H1 (cell line): ENCODE data around the gene PEX12. TPM values are rescaled to one million over a fixed set of nuclear protein-coding genes. Genes with fewer than 3 reads are reported as not detected.
"Not testable (repeated sequence)": the region's sequence is repeated elsewhere in the genome, so short reads cannot be mapped to it uniquely, and the experiment has no call there.

Source experiments
- CTCF ChIA-PET: fragments of 300-600 bp; sonication (Branson Sonifier 250); formaldehyde crosslinking; loops from one replicate; lab custom pipeline; 2021; ENCODE audit not compliant: partially characterized antibody; lab: Charles Lee
- POLR2A ChIA-PET: fragments of 300-600 bp; sonication (Branson Sonifier 250); formaldehyde crosslinking; loops from one replicate; lab custom pipeline; 2021; ENCODE audit warnings: inconsistent platforms; ENCODE audit not compliant: partially characterized antibody; lab: Charles Lee
- DNase-seq, 2 experiments: peaks; one replicate each; pipeline versions ENCODE4 v3.0.0 to v3.0.0-alpha.2; 2010 to 2022; ENCODE audit warnings: low spot score in 2 of 2, low read depth in 1 of 2, mixed read lengths in 1 of 2
- FAIRE-seq: peaks from 2 replicates; lab custom pipeline; 2011; peaks lifted over from hg19 to GRCh38; lab: Jason Lieb, UNC
- H2AFZ ChIP-seq: 2 replicates; pipeline ENCODE4 v1.8.1; 2012; ENCODE audit warnings: low read length, inconsistent platforms
- H2AK5ac ChIP-seq: 2 replicates; pipeline ENCODE4 v1.6.1; 2013; ENCODE audit warnings: low read depth, low read length
- H2BK120ac ChIP-seq: replicated peaks from 2 replicates; pipeline ENCODE3; 2013; ENCODE audit warnings: low read depth, low read length, inconsistent platforms
- H2BK12ac ChIP-seq: 2 replicates; pipeline ENCODE4 v1.6.1; 2013; ENCODE audit warnings: low read depth, low read length
- H2BK15ac ChIP-seq: 2 replicates; pipeline ENCODE4 v1.6.1; 2013; ENCODE audit warnings: low read length
- H2BK20ac ChIP-seq: 2 replicates; pipeline ENCODE4 v1.6.1; 2013; ENCODE audit warnings: low read length
- H2BK5ac ChIP-seq: 2 replicates; pipeline ENCODE4 v1.6.1; 2013; ENCODE audit warnings: low read depth, low read length
- H3K14ac ChIP-seq: 2 replicates; pipeline ENCODE4 v1.6.1; 2013; ENCODE audit warnings: inconsistent platforms; ENCODE audit not compliant: insufficient read length
- H3K18ac ChIP-seq: 2 replicates; pipeline ENCODE4 v1.6.1; 2013; ENCODE audit warnings: low read length; ENCODE audit errors: extremely low read depth
- H3K23ac ChIP-seq: 2 replicates; pipeline ENCODE4 v1.6.1; 2013; ENCODE audit warnings: inconsistent platforms; ENCODE audit not compliant: insufficient read length
- H3K23me2 ChIP-seq: 2 replicates; pipeline ENCODE4 v1.6.1; 2013; ENCODE audit warnings: low read depth, low read length
- H3K27ac ChIP-seq: 2 replicates; pipeline ENCODE4 v1.6.1; 2011; ENCODE audit warnings: low read depth, low read length, inconsistent platforms
- H3K27me3 ChIP-seq, 4 experiments: replicated peaks in 1 of 4; 1 replicate in 1 of 4; 2 replicates in 3 of 4; pipeline versions ENCODE4 v1.6.1 to v1.8.1; 2011 to 2013; ENCODE audit warnings: low read length in 3 of 4, mild to moderate bottlenecking in 3 of 4, inconsistent platforms in 2 of 4, mixed read lengths in 2 of 4, moderate library complexity in 1 of 4; ENCODE audit not compliant: control insufficient read depth in 3 of 4, insufficient read depth in 3 of 4; ENCODE audit errors: extremely low read depth in 1 of 4
- H3K36me3 ChIP-seq, 4 experiments: 2 replicates each; pipeline versions ENCODE4 v1.6.1 to v1.8.1; 2011 to 2013; ENCODE audit warnings: mild to moderate bottlenecking in 4 of 4, low read length in 3 of 4, moderate library complexity in 2 of 4, control low read depth in 1 of 4, inconsistent platforms in 1 of 4; ENCODE audit not compliant: insufficient read depth in 4 of 4, control insufficient read depth in 2 of 4
- H3K4ac ChIP-seq: replicated peaks from 2 replicates; pipeline ENCODE3; 2013; ENCODE audit warnings: low read length, low read depth, mixed read lengths, inconsistent platforms; ENCODE audit not compliant: insufficient read length
- H3K4me1 ChIP-seq, 4 experiments: replicated peaks in 1 of 4; 1 replicate in 1 of 4; 2 replicates in 3 of 4; pipeline versions ENCODE4 v1.6.1 to v1.8.1; 2011 to 2013; ENCODE audit warnings: low read length in 3 of 4, inconsistent platforms in 2 of 4, mixed read lengths in 1 of 4; ENCODE audit not compliant: insufficient read depth in 4 of 4, control insufficient read depth in 3 of 4
- H3K4me2 ChIP-seq, 2 experiments: 2 replicates each; pipeline versions ENCODE4 v1.6.1 to v1.8.1; 2011 to 2013; ENCODE audit warnings: low read depth in 2 of 2, low read length in 2 of 2, control low read depth in 1 of 2, inconsistent platforms in 1 of 2, mild to moderate bottlenecking in 1 of 2; ENCODE audit not compliant: insufficient read depth in 1 of 2
- H3K4me3 ChIP-seq, 4 experiments: fragments of 200-600, 300-600 bp in 1 of 4; sonication (generic), shearing (Covaris generic), sonication (Bioruptor Twin) in 1 of 4; 2 replicates each; pipeline versions ENCODE4 v1.5.1 to v1.8.1; 2011 to 2016; ENCODE audit warnings: low read length in 4 of 4, low read depth in 3 of 4, control low read depth in 2 of 4, inconsistent platforms in 2 of 4, mild to moderate bottlenecking in 2 of 4, mixed read lengths in 1 of 4, moderate library complexity in 1 of 4; ENCODE audit not compliant: insufficient read depth in 2 of 4; ENCODE audit errors: extremely low read depth in 1 of 4
- H3K56ac ChIP-seq: replicated peaks from 2 replicates; pipeline ENCODE3; 2013; ENCODE audit warnings: low read depth, mild to moderate bottlenecking, mixed read lengths, low read length, inconsistent platforms; ENCODE audit not compliant: insufficient read length
- H3K79me1 ChIP-seq: 2 replicates; pipeline ENCODE4 v1.6.1; 2013; ENCODE audit warnings: low read depth, low read length, control low read depth
- H3K79me2 ChIP-seq, 2 experiments: 2 replicates each; pipeline versions ENCODE4 v1.6.1 to v1.8.1; 2012 to 2013; ENCODE audit warnings: low read length in 2 of 2, mild to moderate bottlenecking in 2 of 2, inconsistent platforms in 1 of 2; ENCODE audit not compliant: insufficient read depth in 2 of 2, control insufficient read depth in 1 of 2
- H3K9ac ChIP-seq, 4 experiments: replicated peaks in 1 of 4; 1 replicate in 1 of 4; 2 replicates in 3 of 4; pipeline versions ENCODE4 v1.6.1 to v1.8.1; 2011 to 2013; ENCODE audit warnings: low read depth in 3 of 4, low read length in 3 of 4, control low read depth in 2 of 4, mild to moderate bottlenecking in 2 of 4, moderate library complexity in 2 of 4, inconsistent platforms in 1 of 4; ENCODE audit errors: extremely low read depth in 1 of 4
- H3K9me3 ChIP-seq, 2 experiments: 2 replicates each; pipeline versions ENCODE4 v1.6.1 to v1.8.1; 2012 to 2013; ENCODE audit warnings: mild to moderate bottlenecking in 2 of 2, moderate library complexity in 2 of 2, control low read depth in 1 of 2, inconsistent platforms in 1 of 2, low read depth in 1 of 2, low read length in 1 of 2, mixed read lengths in 1 of 2; ENCODE audit not compliant: insufficient read depth in 2 of 2
- H4K20me1 ChIP-seq, 2 experiments: replicated peaks in 1 of 2; 2 replicates each; pipeline versions ENCODE3 to v1.8.1; 2011 to 2013; ENCODE audit warnings: inconsistent platforms in 2 of 2, low read length in 2 of 2, mild to moderate bottlenecking in 1 of 2; ENCODE audit not compliant: insufficient read depth in 2 of 2, control insufficient read depth in 1 of 2
- H4K5ac ChIP-seq: 2 replicates; pipeline ENCODE4 v1.6.1; 2013; ENCODE audit warnings: low read length, low read depth, mixed read lengths, inconsistent platforms; ENCODE audit not compliant: insufficient read length
- H4K8ac ChIP-seq: 2 replicates; pipeline ENCODE4 v1.8.0; 2013; ENCODE audit warnings: mild to moderate bottlenecking, moderate library complexity, low read length, inconsistent platforms; ENCODE audit not compliant: insufficient read depth; ENCODE audit errors: extremely low read depth
- H4K91ac ChIP-seq: replicated peaks from 2 replicates; pipeline ENCODE3; 2013; ENCODE audit warnings: low read length, mixed read lengths, inconsistent platforms; ENCODE audit not compliant: insufficient read length
- WGBS, 2 experiments: shearing (Covaris generic) in 1 of 2; methylation state at CpG; one replicate each; pipeline versions ENCODE4 v1.1.6 to v1.1.7; 2013 to 2015; ENCODE audit warnings: low lambda C conversion rate in 2 of 2, mixed read lengths in 2 of 2, inconsistent platforms in 1 of 2, low coverage in 1 of 2, missing lambda C conversion rate in 1 of 2; ENCODE audit not compliant: insufficient replicate concordance in 2 of 2, insufficient coverage in 1 of 2, insufficient read length in 1 of 2; ENCODE audit errors: extremely low coverage in 1 of 2, missing lambda C conversion rate in 1 of 2; 5-methylcytosine and 5-hydroxymethylcytosine counted together
- polyA plus RNA-seq, 7 experiments: library from polyadenylated mRNA; depleted of rRNA in 3 of 7; stranded (reverse) in 5 of 7; unstranded in 2 of 7; fragments of >200 nt in 5 of 7; fragments of 200-250 nt in 2 of 7; gene quantifications; 1 replicate in 5 of 7; 2 replicates in 1 of 7; 4 replicates in 1 of 7; pipeline versions ENCODE4 v1.2.1 to v1.2.3, GENCODE V29; 2011 to 2013; ENCODE audit warnings: missing spikeins in 2 of 7, mixed read lengths in 2 of 7
- total RNA-seq: library from RNA; stranded (reverse); fragmentation: NEBNext Ultra II Directional; extraction: Animal tissue kit (Norgen Biotek cat#: 25700); gene quantifications from 2 replicates; pipeline ENCODE4 v1.2.1, GENCODE V29; 2021

Gene PEX12
- total and polyA plus RNA-seq, 2 of the 8 experiments (the other 6 are each of a cell fraction or from before 2014, with no cell fraction given), result 3.0 to 5.9 TPM

DNA sequence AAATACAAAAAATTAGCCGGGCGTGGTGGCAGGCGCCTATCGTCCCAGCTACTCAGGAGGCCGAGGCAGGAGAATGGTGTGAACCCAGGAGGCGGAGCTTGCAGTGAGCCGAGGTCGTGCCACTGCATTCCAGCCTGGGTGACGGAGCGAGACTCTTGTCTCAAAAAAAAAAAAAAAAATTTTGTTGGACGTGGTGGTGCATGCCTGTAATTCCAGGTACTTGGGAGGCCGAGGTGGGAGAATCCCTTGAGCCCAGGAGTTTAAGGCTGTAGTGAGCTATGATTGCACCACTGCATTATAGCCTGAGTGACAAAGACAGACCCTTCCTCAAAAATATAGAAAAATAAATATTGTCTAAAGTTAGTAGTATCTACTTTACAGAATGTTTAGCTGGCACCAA lies 32.4 kb upstream of the PEX12 start:
- H3K9ac ChIP-seq, H3K9me3 ChIP-seq, H3K23me2 ChIP-seq, H4K91ac ChIP-seq, H3K23ac ChIP-seq, DNase-seq, H3K79me2 ChIP-seq, H3K27ac ChIP-seq, H2BK15ac ChIP-seq, H3K18ac ChIP-seq, H3K4ac ChIP-seq, H3K56ac ChIP-seq, H3K27me3 ChIP-seq, H2AK5ac ChIP-seq, H4K20me1 ChIP-seq, H2AFZ ChIP-seq, H3K14ac ChIP-seq, H2BK20ac ChIP-seq, FAIRE-seq, H2BK12ac ChIP-seq, H3K4me3 ChIP-seq, H4K8ac ChIP-seq, H2BK120ac ChIP-seq, H4K5ac ChIP-seq, H3K4me2 ChIP-seq, H3K79me1 ChIP-seq, H3K4me1 ChIP-seq, H2BK5ac ChIP-seq: not testable (repeated sequence)
- peaks cover 9 to 40% (median 24%) of the 10 kb centered on the region in 4 experiments; a peak in 7 of 8 replicates for H3K36me3 ChIP-seq
- WGBS, 2 experiments, result 86% methylated on average over 10 of the region's 12 CpGs; no CpG with 5 or more reads in 1 of the 2 experiments
- CTCF ChIA-PET, result interaction anchor here (0.6 to 6.6 kb wide), 9 partner anchors 9 to 305 kb away, joined by 3 to 166 read pairs (median 5); partner anchors contain the start of genes AP2B1 and RASL10B
- POLR2A ChIA-PET, result interaction anchor here (1.5 kb wide), 1 partner anchor 136 kb away, joined by 5 read pairs; no protein-coding TSS in a partner anchor
